GM12873 (cell line): ENCODE results near the gene GPRIN1.

ENCODE experiments used
- TF ChIP-seq, protein P1 (sequence below): IDR thresholded peaks from 2 replicates; pipeline ENCODE4 v1.5.1; 2012; ENCODE audit warnings: low read depth, mild to moderate bottlenecking, moderate library complexity, low read length, control low read depth; ENCODE audit not compliant: insufficient read depth; ENCODE audit errors: missing control alignments

The GPRIN1 gene

DNA sequence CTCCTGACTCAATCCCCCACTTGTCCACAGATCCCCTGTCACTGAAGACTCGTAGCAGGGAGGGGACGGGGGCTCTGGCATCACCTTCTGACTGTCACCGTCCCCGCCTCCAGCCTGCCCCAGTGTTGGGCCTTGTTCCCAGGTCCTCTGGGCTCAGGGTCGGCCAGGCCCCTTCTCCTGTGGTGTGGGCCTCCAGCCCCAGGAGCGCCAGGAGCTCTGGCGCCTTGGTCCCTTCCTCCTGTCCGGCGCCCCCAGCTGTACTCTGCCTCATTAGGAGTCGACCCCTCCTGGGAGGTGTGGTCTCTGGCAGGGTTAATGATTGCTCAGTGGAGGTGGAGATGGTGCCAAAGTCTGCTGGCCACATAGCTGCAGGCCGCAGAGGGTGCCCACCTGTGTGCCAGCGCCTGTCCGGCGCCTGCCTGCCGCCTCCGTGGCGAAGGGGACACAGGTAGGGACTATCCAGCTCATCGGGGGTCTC lies 61.0 kb downstream of the GPRIN1 start, which contains the start of gene CDHR2:
Gene CDHR2, plus strand, starts transcription at position 376 of the 478 bp plus-strand sequence. CDS start 16,011 bp downstream, outside the sequence.
- TF ChIP-seq, protein P1, sequence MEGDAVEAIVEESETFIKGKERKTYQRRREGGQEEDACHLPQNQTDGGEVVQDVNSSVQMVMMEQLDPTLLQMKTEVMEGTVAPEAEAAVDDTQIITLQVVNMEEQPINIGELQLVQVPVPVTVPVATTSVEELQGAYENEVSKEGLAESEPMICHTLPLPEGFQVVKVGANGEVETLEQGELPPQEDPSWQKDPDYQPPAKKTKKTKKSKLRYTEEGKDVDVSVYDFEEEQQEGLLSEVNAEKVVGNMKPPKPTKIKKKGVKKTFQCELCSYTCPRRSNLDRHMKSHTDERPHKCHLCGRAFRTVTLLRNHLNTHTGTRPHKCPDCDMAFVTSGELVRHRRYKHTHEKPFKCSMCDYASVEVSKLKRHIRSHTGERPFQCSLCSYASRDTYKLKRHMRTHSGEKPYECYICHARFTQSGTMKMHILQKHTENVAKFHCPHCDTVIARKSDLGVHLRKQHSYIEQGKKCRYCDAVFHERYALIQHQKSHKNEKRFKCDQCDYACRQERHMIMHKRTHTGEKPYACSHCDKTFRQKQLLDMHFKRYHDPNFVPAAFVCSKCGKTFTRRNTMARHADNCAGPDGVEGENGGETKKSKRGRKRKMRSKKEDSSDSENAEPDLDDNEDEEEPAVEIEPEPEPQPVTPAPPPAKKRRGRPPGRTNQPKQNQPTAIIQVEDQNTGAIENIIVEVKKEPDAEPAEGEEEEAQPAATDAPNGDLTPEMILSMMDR, result no peak

GRCh38 chr5:176547802-176548201 lies 62.2 kb downstream of the GPRIN1 start:
- TF ChIP-seq, protein P1, result no peak
